Stimulated activated naive CD8-positive, alpha-beta T cell treated with anti-CD3 and anti-CD28 coated beads, Interleukin-15, amount 100 ng/mL, for 72 hours (primary cell): ENCODE measurements around the gene AKT1.

Experiments used
- ATAC-seq: fragments of 150-1000 bp; cut with Tn5 transposase; 2 replicates; pipeline ENCODE4 v1.10.0; 2021; ENCODE audit warnings: mild to moderate bottlenecking, moderate library complexity
- DNase-seq, 2 donors: peaks; one replicate each; pipeline ENCODE4 v3.0.0; 2021 to 2022
- H3K27ac Mint-ChIP-seq, 2 donors: one replicate each; pipeline ENCODE4 v1.8.0; 2022; ENCODE audit warnings: mild to moderate bottlenecking in 2 of 2, mixed read lengths in 2 of 2, moderate library complexity in 2 of 2
- H3K27me3 Mint-ChIP-seq: one replicate; pipeline ENCODE4 v1.8.0; 2022; ENCODE audit warnings: mixed read lengths
- H3K4me1 Mint-ChIP-seq: one replicate; pipeline ENCODE4 v1.8.0; 2022; ENCODE audit warnings: mild to moderate bottlenecking, mixed read lengths
- H3K4me3 Mint-ChIP-seq, 2 donors: one replicate each; pipeline ENCODE4 v1.8.0; 2022; ENCODE audit warnings: mild to moderate bottlenecking in 2 of 2, mixed read lengths in 2 of 2, moderate library complexity in 1 of 2
- H3K9me3 Mint-ChIP-seq, 2 donors: one replicate each; pipeline ENCODE4 v1.8.0; 2022; ENCODE audit warnings: mixed read lengths in 2 of 2

Gene AKT1

GRCh38 chr14:104776961-104777807, 18.4 kb downstream of the AKT1 start:
- DNase-seq = no peak
- Mint-ChIP-seq H3K4me1 (no peaks in the 10 kb centered on the region), H3K27ac (peak overlapping the region in 1 of 2 donors; percentile 34), H3K9me3 (no peaks in the 10 kb centered on the region), H3K4me3 (no peak overlapping the region), H3K27me3 (no peaks in the 10 kb centered on the region)
- no peak for ATAC-seq

DNA sequence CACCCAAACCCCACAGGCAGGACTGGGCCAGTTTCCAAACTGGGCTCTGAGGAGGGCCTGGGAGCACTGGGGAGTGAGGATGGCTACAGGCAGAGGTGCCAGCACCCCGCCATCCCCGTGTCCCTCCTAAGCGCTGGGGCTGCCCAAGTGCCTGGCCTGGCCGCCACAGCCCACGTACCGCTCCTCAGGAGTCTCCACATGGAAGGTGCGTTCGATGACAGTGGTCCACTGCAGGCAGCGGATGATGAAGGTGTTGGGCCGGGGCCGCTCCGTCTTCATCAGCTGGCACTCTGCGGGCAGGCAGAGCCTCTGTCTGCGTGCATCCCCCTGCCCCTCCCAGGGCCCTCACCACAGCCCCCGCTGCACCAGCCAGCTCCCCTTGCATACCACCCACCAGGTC, 19.1 kb downstream of the AKT1 start:
- peak overlapping the region in 1 of 2 donors; percentile 34 for H3K27ac Mint-ChIP-seq
- H3K4me1 Mint-ChIP-seq = no peaks in the 10 kb centered on the region
- DNase-seq (no peak), ATAC-seq (no peak)
- no peaks in the 10 kb centered on the region for H3K9me3 Mint-ChIP-seq
- H3K4me3 Mint-ChIP-seq = no peak overlapping the region
- H3K27me3 Mint-ChIP-seq = no peaks in the 10 kb centered on the region

DNA sequence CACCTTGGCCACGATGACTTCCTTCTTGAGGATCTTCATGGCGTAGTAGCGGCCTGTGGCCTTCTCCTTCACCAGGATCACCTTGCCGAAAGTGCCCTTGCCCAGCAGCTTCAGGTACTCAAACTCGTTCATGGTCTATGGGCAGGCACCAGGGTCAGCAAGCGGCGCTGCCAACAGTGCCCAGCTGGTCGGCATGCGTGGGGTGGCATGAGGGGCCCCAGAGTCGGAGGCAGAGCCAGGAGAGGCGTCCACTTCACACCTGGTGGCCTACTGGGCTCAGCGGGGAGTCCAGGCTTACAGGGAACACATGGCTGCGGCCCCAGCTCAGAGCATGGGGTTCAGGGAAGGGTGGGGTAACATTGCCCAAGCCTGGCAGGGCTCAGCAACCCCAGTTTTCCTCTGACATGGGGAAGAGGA, 20.5 kb downstream of the AKT1 start:
- DNase-seq (no peak), ATAC-seq (no peak)
- H3K4me1 Mint-ChIP-seq = peaks cover 4% of the 10 kb centered on the region
- no peak overlapping the region for H3K4me3 Mint-ChIP-seq
- peaks cover 0 to 7% of the 10 kb centered on the region in 2 donors for H3K9me3 Mint-ChIP-seq
- H3K27me3 Mint-ChIP-seq = no peaks in the 10 kb centered on the region
- H3K27ac Mint-ChIP-seq = no peak overlapping the region

GRCh38 chr14:104774453-104775072, 21.0 kb downstream of the AKT1 start:
- no peak overlapping the region for H3K27ac Mint-ChIP-seq
- ATAC-seq = no peak
- no peaks in the 10 kb centered on the region for H3K27me3 Mint-ChIP-seq
- no peak overlapping the region for H3K4me3 Mint-ChIP-seq
- peaks cover 9% of the 10 kb centered on the region for H3K4me1 Mint-ChIP-seq
- no peak for DNase-seq
- H3K9me3 Mint-ChIP-seq = peaks cover 0 to 7% of the 10 kb centered on the region in 2 donors

- peaks cover 0 to 7% of the 10 kb centered on the region in 2 donors for H3K9me3 Mint-ChIP-seq
- H3K27ac Mint-ChIP-seq = no peak overlapping the region
- no peak overlapping the region for H3K4me3 Mint-ChIP-seq
- peaks cover 17% of the 10 kb centered on the region for H3K4me1 Mint-ChIP-seq
- ATAC-seq (peak; percentile 35), DNase-seq (no peak)
- no peaks in the 10 kb centered on the region for H3K27me3 Mint-ChIP-seq
Measured at GRCh38 chr14:104773505-104774452, 21.8 kb downstream of the AKT1 start.

DNA sequence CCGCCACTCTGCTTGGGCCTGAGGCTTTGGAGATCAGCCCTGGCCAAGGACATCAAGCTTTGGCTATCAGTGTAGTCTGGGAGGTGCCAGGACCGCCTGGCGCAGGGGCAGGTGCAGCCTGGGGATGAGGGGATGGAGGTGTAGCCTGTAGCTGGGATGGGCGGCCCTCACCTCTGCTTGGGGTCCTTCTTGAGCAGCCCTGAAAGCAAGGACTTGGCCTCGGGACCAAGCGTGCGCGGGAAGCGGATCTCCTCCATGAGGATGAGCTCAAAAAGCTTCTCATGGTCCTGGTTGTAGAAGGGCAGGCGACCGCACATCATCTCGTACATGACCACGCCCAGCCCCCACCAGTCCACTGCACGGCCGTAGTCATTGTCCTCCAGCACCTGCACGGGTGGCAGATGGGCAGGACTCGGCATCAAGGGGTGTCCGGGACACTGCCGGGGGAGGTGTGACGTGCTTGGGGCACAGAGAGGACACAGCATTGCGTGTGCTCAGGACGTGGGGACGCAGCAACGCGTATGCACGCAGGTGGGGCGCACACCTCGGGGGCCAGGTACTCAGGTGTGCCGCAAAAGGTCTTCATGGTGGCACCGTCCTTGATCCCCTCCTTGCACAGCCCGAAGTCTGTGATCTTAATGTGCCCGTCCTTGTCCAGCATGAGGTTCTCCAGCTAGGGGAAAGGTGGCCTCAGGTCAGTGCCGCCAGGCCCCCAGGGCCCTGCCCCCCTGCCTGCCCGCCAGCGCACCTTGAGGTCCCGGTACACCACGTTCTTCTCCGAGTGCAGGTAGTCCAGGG, 22.6 kb downstream of the AKT1 start:
- H3K27ac Mint-ChIP-seq = peak overlapping the region in 1 of 2 donors; percentile 59
- DNase-seq (no peak), ATAC-seq (no peak)
- peaks cover 0 to 7% of the 10 kb centered on the region in 2 donors for H3K9me3 Mint-ChIP-seq
- peaks cover 21% of the 10 kb centered on the region for H3K4me1 Mint-ChIP-seq
- no peak overlapping the region for H3K4me3 Mint-ChIP-seq
- H3K27me3 Mint-ChIP-seq = no peaks in the 10 kb centered on the region

- Mint-ChIP-seq H3K27me3 (no peaks in the 10 kb centered on the region), H3K27ac (no peak overlapping the region), H3K4me1 (peaks cover 21% of the 10 kb centered on the region), H3K9me3 (peaks cover 0 to 7% of the 10 kb centered on the region in 2 donors), H3K4me3 (no peak overlapping the region)
- DNase-seq (no peak), ATAC-seq (no peak)
Measured at GRCh38 chr14:104771918-104772706, 23.4 kb downstream of the AKT1 start.

- Mint-ChIP-seq H3K9me3 (peaks cover 0 to 7% of the 10 kb centered on the region in 2 donors), H3K27me3 (no peaks in the 10 kb centered on the region), H3K4me1 (peaks cover 21% of the 10 kb centered on the region), H3K27ac (peak overlapping the region in 1 of 2 donors; percentile 80), H3K4me3 (no peak overlapping the region)
- ATAC-seq (no peak), DNase-seq (no peak)
Measured at GRCh38 chr14:104771374-104771773, 24.2 kb downstream of the AKT1 start.

- Mint-ChIP-seq H3K27me3 (no peaks in the 10 kb centered on the region), H3K4me1 (peaks cover 21% of the 10 kb centered on the region), H3K4me3 (no peak overlapping the region), H3K9me3 (peaks cover 0 to 7% of the 10 kb centered on the region in 2 donors), H3K27ac (peak overlapping the region in 1 of 2 donors; percentile 59)
- no peak for DNase-seq
- ATAC-seq = no peak
Measured at GRCh38 chr14:104770851-104771272, 24.7 kb downstream of the AKT1 start.

DNA sequence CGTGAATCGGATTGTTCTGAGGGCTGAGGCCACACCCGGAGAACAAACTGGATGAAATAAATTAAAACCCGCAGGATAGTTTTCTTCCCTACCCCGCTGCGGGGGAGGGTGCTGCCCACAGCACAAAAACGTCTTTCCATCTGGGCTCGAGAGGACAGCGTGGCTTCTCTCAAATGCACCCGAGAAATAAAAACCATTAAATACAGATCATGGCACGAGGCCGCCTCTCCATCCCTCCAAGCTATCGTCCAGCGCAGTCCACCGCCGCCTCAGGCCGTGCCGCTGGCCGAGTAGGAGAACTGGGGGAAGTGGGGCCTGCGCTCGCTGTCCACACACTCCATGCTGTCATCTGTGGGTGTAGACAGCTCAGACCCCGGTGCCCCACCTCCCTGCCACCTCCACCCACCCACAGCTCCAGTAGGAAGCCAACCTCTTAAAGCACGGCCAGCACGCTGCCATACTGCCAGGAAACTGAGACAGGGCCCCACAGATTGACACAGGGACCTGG, 25.4 kb downstream of the AKT1 start:
- ATAC-seq (no peak), DNase-seq (no peak)
- Mint-ChIP-seq H3K27me3 (no peaks in the 10 kb centered on the region), H3K27ac (peak overlapping the region in 1 of 2 donors; percentile 48), H3K9me3 (peaks cover 0 to 7% of the 10 kb centered on the region in 2 donors), H3K4me3 (no peak overlapping the region), H3K4me1 (peaks cover 21% of the 10 kb centered on the region)

GRCh38 chr14:104769324-104770071, 26.1 kb downstream of the AKT1 start:
- Mint-ChIP-seq H3K4me1 (peaks cover 21% of the 10 kb centered on the region), H3K27me3 (no peaks in the 10 kb centered on the region), H3K9me3 (peaks cover 0 to 7% of the 10 kb centered on the region in 2 donors), H3K27ac (peak overlapping the region in 1 of 2 donors; percentile 48), H3K4me3 (no peak overlapping the region)
- ATAC-seq (no peak), DNase-seq (no peak)

DNA sequence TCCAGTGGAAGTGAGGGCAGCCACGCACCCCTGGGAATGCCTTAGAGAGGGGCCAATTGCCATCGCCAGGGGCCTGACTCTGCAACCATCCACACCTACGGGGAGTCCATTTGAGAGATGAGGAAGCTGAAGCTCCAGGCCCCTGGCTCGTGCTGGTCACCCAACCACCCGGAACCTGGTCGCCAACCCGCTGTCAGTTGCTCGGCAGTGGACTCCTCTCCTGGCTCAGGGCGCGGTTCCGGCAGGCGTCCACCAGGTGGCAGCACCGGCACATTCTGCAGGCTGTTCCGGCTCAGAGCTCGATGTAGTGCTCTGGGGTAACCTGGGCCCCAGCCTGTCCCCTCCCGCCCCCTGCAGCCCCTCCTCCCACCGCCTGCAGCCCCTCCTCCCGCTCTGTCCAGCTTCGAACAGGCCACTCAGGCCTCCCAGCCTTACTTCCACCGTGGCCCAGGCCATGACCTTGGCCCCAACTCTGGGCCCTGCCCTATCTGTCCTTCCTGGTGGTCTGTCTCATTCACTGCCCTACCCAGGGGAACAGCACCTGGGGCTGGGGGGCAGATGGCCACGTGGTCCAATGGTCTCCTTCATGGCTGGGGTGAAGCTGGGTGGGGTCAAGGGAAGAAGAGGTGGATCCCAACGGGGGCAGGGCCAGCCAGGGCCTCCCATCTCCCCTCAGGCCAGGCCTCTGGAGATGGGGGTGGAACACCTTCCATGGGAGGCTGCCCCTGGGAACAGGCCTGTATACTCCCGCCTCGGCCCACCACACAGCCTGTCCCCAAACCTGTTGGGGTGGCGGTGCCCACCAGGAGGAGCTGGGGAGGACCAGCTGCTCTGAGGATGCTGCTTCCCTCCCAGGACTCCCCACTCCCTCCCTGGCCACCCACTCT, 26.9 kb downstream of the AKT1 start:
- DNase-seq = peak; percentile 89 to 91
- ATAC-seq = peak; percentile 94
- Mint-ChIP-seq H3K27me3 (no peaks in the 10 kb centered on the region), H3K4me3 (no peak overlapping the region), H3K9me3 (peaks cover 0 to 7% of the 10 kb centered on the region in 2 donors), H3K27ac (no peak overlapping the region), H3K4me1 (peaks cover 21% of the 10 kb centered on the region)

DNA sequence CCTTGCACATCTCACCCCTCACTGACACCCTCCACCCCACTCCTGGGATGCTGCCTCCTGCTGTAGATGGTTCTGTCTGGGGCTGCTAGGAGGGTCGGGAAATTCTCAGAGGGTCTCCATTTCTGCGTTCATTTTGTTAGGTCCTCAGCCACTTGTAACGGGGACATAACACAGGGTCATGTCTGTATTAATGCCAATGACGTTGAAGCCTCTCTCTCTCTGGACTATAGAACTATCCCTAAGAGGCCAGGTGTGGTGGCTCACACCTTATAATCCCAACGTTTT, 28.0 kb downstream of the AKT1 start:
- peaks cover 21% of the 10 kb centered on the region for H3K4me1 Mint-ChIP-seq
- H3K9me3 Mint-ChIP-seq = peaks cover 0 to 7% of the 10 kb centered on the region in 2 donors
- no peak overlapping the region for H3K4me3 Mint-ChIP-seq
- ATAC-seq (no peak), DNase-seq (no peak)
- H3K27ac Mint-ChIP-seq = no peak overlapping the region
- no peaks in the 10 kb centered on the region for H3K27me3 Mint-ChIP-seq
